Measurements from ENCODE around the gene POLR2B. TPM values are rescaled to one million over a fixed set of nuclear protein-coding genes. Genes with fewer than 3 reads are reported as not detected.

The POLR2B gene
- total RNA-seq, 1 experiment from 2014 or later = 83.8 TPM

GRCh38 chr4:57078685-57079521, 100.2 kb downstream of the POLR2B start:
- Mint-ChIP-seq H3K27ac (ENCODE audit: unreplicated experiment) (peak overlapping the region; percentile 90), H3K9me3 (ENCODE audit: low read depth, unreplicated experiment) (no peaks in the 10 kb centered on the region), H3K4me3 (ENCODE audit: low read depth, unreplicated experiment) (peak overlapping the region; percentile 63), H3K27me3 (ENCODE audit: unreplicated experiment) (no peaks in the 10 kb centered on the region), H3K36me3 (ENCODE audit: insufficient read depth, unreplicated experiment) (peaks cover 7% of the 10 kb centered on the region), H3K4me1 (ENCODE audit: low read depth, unreplicated experiment) (peaks cover 55% of the 10 kb centered on the region)
- no TSS peak for BruUV-seq (replicated peaks)
- intact Hi-C loops (cut with micrococcal nuclease; ENCODE audit: unreplicated experiment) = no loop called here
- peak; percentile 4 for DNase-seq
- no peak for TF ChIP-seq CTCF (IDR thresholded peaks at IDR 0.05; ENCODE audit: unreplicated experiment)
- CTCF ChIA-PET = interaction anchor here (0.7 kb wide), 1 partner anchor 14 kb away, joined by 4 read pairs; no protein-coding TSS in a partner anchor

Other genes starting within 250 kb of the POLR2B start
- gene SPINK2, start 157.2 kb upstream of the POLR2B start, total RNA-seq (2022) = not detected in 2 replicates
- 29.6 and 32.4 TPM in 2 replicates for gene REST, start 71.0 kb upstream of the POLR2B start, total RNA-seq (2022)
- 14.2 and 16.4 TPM in 2 replicates for gene NOA1, start 1.3 kb upstream of the POLR2B start, total RNA-seq (2022)
- gene IGFBP7, start 131.5 kb downstream of the POLR2B start, total RNA-seq (2022) = 12.0 and 20.6 TPM in 2 replicates